Fibroblast of mammary gland (primary cell): ENCODE data around the gene PHF2.

Source experiments
- DNase-seq: peaks from one replicate; pipeline ENCODE4 v3.0.0-alpha.2; 2010; ENCODE audit warnings: low read depth
- H3K4me3 ChIP-seq: 2 replicates; pipeline ENCODE4 v1.5.1; 2011; ENCODE audit warnings: low read depth, mild to moderate bottlenecking, low read length, moderate library complexity; ENCODE audit not compliant: control insufficient read depth
- CTCF ChIP-seq: conservative IDR thresholded peaks from 2 replicates; pipeline ENCODE4 v1.5.1; 2011; ENCODE audit warnings: low read depth, low read length, inconsistent platforms; ENCODE audit not compliant: control insufficient read depth, insufficient read depth

Gene PHF2

GRCh38 chr9:93565089-93565488, 11.3 kb upstream of the PHF2 start:
- no peak for TF ChIP-seq CTCF
- DNase-seq: no peak
- H3K4me3 ChIP-seq: no peak overlapping the region

- TF ChIP-seq CTCF: peak; percentile 71
Measured at GRCh38 chr9:93566408-93567270, 9.7 kb upstream of the PHF2 start.

GRCh38 chr9:93567271-93567959, 9.0 kb upstream of the PHF2 start:
- H3K4me3 ChIP-seq: peak overlapping the region; percentile 66
- no peak for TF ChIP-seq CTCF
- no peak for DNase-seq

More at GRCh38 chr9:93566408-93567270, 9.7 kb upstream of the PHF2 start:
- DNase-seq: peak; percentile 92
- H3K4me3 ChIP-seq: peak overlapping the region; percentile 66

GRCh38 chr9:93568169-93568568, 8.2 kb upstream of the PHF2 start:
- no peak for TF ChIP-seq CTCF
- no peak overlapping the region for H3K4me3 ChIP-seq

GRCh38 chr9:93569621-93570174, 6.7 kb upstream of the PHF2 start:
- no peak overlapping the region for H3K4me3 ChIP-seq
- no peak for TF ChIP-seq CTCF
- no peak for DNase-seq

More at GRCh38 chr9:93568169-93568568, 8.2 kb upstream of the PHF2 start:
- no peak for DNase-seq

- TF ChIP-seq CTCF: no peak
- no peak for DNase-seq
- no peak overlapping the region for H3K4me3 ChIP-seq
Measured at GRCh38 chr9:93572221-93572620, 4.2 kb upstream of the PHF2 start.
